Stomach (tissue), 19 donors: ENCODE data around the gene MAB21L2. TPM values are rescaled to one million over a fixed set of nuclear protein-coding genes. Genes with fewer than 3 reads are reported as not detected.
"Not testable (repeated sequence)": the region's sequence is repeated elsewhere in the genome, so short reads cannot be mapped to it uniquely, and the experiment has no call there.

Experiments used
- DNase-seq, 2 donors: peaks; one replicate each; pipeline versions ENCODE4 v3.0.0 to v3.0.0-alpha.2; 2013 to 2019
- H3K27ac ChIP-seq, 5 donors: fragments of 200-600 bp in 4 of 5; sonication (generic) in 4 of 5; one replicate each; pipeline ENCODE4 v1.5.1; 2013 to 2019; ENCODE audit warnings: mild to moderate bottlenecking in 1 of 5, moderate library complexity in 1 of 5
- H3K27me3 ChIP-seq, 3 donors: fragments of 200-600 bp; sonication (generic); one replicate each; pipeline ENCODE4 v1.5.1; 2017 to 2019; ENCODE audit warnings: mixed run types in 1 of 3
- H3K36me3 ChIP-seq, 4 donors: fragments of 200-600 bp; sonication (generic); 1 replicate in 3 of 4; 2 replicates in 1 of 4; pipeline ENCODE4 v1.5.1; 2016 to 2019
- H3K4me1 ChIP-seq, 4 donors: fragments of 200-600 bp; sonication (generic); one replicate each; pipeline ENCODE4 v1.5.1; 2016 to 2019
- H3K4me3 ChIP-seq, 4 donors: fragments of 200-600 bp; sonication (generic) in 3 of 4; one replicate each; pipeline ENCODE4 v1.5.1; 2016 to 2019; ENCODE audit warnings: mild to moderate bottlenecking in 1 of 4
- H3K9me3 ChIP-seq, 4 donors: fragments of 200-600 bp; sonication (generic); one replicate each; pipeline ENCODE4 v1.5.1; 2016 to 2019
- CTCF ChIP-seq, 7 experiments: fragments of 450-650 bp in 4 of 7; fragments of 200-600 bp in 3 of 7; sonication (generic) in 3 of 7; IDR thresholded peaks; one replicate each; pipeline ENCODE4 v1.5.1; 2016 to 2019; ENCODE audit warnings: antibody characterized with exemption in 7 of 7, control low read depth in 2 of 7, mild to moderate bottlenecking in 1 of 7
- EP300 ChIP-seq: sonication (generic); formaldehyde crosslinking; IDR thresholded peaks from one replicate; pipeline ENCODE4 v1.6.1; 2017; ENCODE audit warnings: antibody characterized with exemption
- POLR2A ChIP-seq, 4 donors: fragments of 450-650 bp; IDR thresholded peaks; one replicate each; pipeline ENCODE4 v1.6.1; 2016; ENCODE audit warnings: antibody characterized with exemption in 4 of 4, control low read depth in 2 of 4, mild to moderate bottlenecking in 1 of 4, moderate library complexity in 1 of 4
- POLR2AphosphoS5 ChIP-seq, 3 donors: sonication (generic); formaldehyde crosslinking; IDR thresholded peaks; one replicate each; pipeline ENCODE4 v1.6.1; 2016; ENCODE audit warnings: antibody characterized with exemption in 3 of 3
- WGBS, 5 donors: extraction: QIAGEN DNeasy Blood & Tissue Kit in 3 of 5; methylation state at CpG; one replicate each; pipeline versions ENCODE4 v1.1.5 to v1.1.7; 2013 to 2018; 5-methylcytosine and 5-hydroxymethylcytosine counted together
- intact Hi-C: fragments of 100-400 bp; cut with DNase I; formaldehyde crosslinking; loops from one replicate; pipeline ENCODE4 v1.15.1; 2023; ENCODE audit warnings: low total_unique reads
- long read RNA-seq, 10 donors: transcript quantifications; one replicate each; lab custom pipeline, GENCODE V29; 2026
- polyA plus RNA-seq, 3 donors: library from polyadenylated mRNA; stranded (reverse); fragments of 200-250 nt; gene quantifications; one replicate each; pipeline ENCODE4 v1.2.3, GENCODE V29; 2013
- total RNA-seq, 5 donors: library from RNA; depleted of rRNA; stranded (reverse); fragments of >200 nt; gene quantifications; one replicate each; pipeline versions ENCODE4 v1.1.0 to v1.2.3, GENCODE V29; 2014 to 2016
- donor health status: healthy with polysubstance abuse.
- donor health status: Bipolar disorder and iron deficiency.
- donor health status: healthy.

MAB21L2 gene
- 10 to 100 TPM in 1 of 5 donors, 1 to 10 TPM in 2, not detected in 2; 1.1 to 95.9 (median 1.2) TPM for total RNA-seq
- under 1 TPM in 1 of 3 donors, not detected in 2; 0.08 TPM for polyA plus RNA-seq
- long read RNA-seq, donor 1, partial matches to known transcripts: 0 of 1 reads
- long read RNA-seq, donor 1, other reads (novel, unspliced or antisense): 0 of 1 reads
- long read RNA-seq, donor 2, transcript MAB21L2-201 (1 exons, 2,772 nt): major isoform, 13 of 13 reads
- long read RNA-seq, donor 2, partial matches to known transcripts: 0 of 13 reads
- long read RNA-seq, donor 2, other reads (novel, unspliced or antisense): 0 of 13 reads
- long read RNA-seq, donor 3: 0 reads
- long read RNA-seq, donor 4: 0 reads
- long read RNA-seq, donor 5, partial matches to known transcripts: 0 of 3 reads
- long read RNA-seq, donor 5, other reads (novel, unspliced or antisense): 0 of 3 reads
- long read RNA-seq, donor 6, partial matches to known transcripts: 0 of 2 reads
- long read RNA-seq, donor 6, other reads (novel, unspliced or antisense): 0 of 2 reads
- long read RNA-seq, donor 7, partial matches to known transcripts: 0 of 2 reads
- long read RNA-seq, donor 7, other reads (novel, unspliced or antisense): 0 of 2 reads
- long read RNA-seq, donor 8, partial matches to known transcripts: 0 of 4 reads
- long read RNA-seq, donor 8, other reads (novel, unspliced or antisense): 0 of 4 reads
- long read RNA-seq, donor 9, partial matches to known transcripts: 0 of 3 reads
- long read RNA-seq, donor 9, other reads (novel, unspliced or antisense): 0 of 3 reads
- long read RNA-seq, donor 10, partial matches to known transcripts: 0 of 3 reads
- long read RNA-seq, donor 10, other reads (novel, unspliced or antisense): 0 of 3 reads

DNA sequence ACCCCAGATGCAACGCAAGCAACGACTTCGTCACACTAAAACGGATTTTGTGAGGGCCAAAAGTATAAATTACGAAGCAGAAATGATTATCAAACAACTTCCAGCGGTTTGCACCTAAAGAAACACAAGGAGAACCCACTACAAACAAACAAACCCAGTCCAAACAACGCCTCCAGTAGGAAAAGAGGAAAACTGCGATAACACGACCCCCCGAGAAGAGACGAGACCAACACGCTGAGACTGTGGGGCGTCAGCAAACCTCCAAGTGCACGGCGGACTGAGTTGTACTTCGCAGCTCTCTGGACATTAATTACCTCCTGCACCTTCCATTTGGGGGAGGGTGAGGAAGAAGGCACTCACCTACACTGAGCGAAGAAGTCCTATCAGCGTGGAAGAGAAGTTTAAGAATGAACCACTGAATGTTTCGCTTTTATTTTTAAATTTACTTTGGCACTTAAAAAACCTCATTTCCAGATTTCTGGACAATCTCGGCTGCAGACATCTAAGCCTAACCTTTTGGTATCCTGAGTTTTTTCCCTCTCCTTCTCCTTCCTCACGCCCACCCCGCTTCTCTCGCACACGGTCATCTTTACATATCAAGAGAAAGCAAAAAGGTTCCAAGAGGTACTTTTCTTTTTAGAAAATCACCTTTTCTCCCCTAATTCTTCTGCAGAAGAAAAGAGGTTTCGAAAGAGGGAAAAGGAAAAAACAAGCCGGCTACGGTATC, at the start of gene MAB21L2:
TSS of gene MAB21L2 (plus strand) at position 6 of the 727 bp plus-strand sequence. CDS start 879 bp downstream, outside the sequence.
- Histone ChIP-seq H3K36me3 (peaks cover 7 to 19% (median 16%) of the 10 kb centered on the region in 4 donors), H3K27ac (peak within 1 kb of the TSS in 1 of 5 donors; percentile 42), H3K9me3 (peaks cover 0 to 12% (median 4%) of the 10 kb centered on the region in 4 donors), H3K4me1 (peaks cover 0 to 13% (median 6%) of the 10 kb centered on the region in 4 donors), H3K27me3 (no peaks in the 10 kb centered on the region), H3K4me3 (peak within 1 kb of the TSS; percentile 32 to 38 (median 34))
- whole genome bisulfite sequencing, 5 donors: 83 to 94% (median 89%) methylated on average over 27 of the region's 27 CpGs
- DNase-seq: no peak
- intact Hi-C loops: no loop called here
- TF ChIP-seq POLR2AphosphoS5 (IDR thresholded peaks at IDR 0.05): no peak
- no peak for TF ChIP-seq POLR2A (IDR thresholded peaks at IDR 0.05)
- TF ChIP-seq CTCF (IDR thresholded peaks at IDR 0.05): no peak
- no peak for TF ChIP-seq EP300

DNA sequence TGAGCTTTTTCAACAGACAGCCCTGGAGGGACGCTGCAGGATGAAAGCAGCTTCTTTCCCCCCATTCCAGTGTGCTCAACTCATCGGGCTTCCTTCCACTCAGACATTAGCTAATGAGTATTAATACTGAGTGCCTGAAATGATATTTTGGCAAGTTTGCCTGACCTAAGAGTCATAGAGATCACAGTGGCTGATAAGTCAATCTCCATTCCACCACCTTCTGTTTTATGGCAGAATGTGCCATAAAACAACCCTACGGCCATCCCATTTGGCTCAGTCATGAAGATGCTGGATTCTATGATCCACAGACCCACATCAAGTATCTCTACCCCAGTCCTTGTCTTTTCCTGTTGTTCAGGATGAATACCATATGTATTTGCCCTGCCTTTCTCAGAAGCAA, 48.3 kb upstream of the MAB21L2 start:
- intact Hi-C loops: no loop called here
- 91 to 96% (median 93%) methylated on average over 3 of the region's 3 CpGs for WGBS, 5 donors
- no peak for TF ChIP-seq POLR2AphosphoS5 (IDR thresholded peaks at IDR 0.05)
- no peak for TF ChIP-seq POLR2A (IDR thresholded peaks at IDR 0.05)
- TF ChIP-seq CTCF (IDR thresholded peaks at IDR 0.05): no peak
- TF ChIP-seq EP300: no peak

GRCh38 chr4:150534818-150535217, 47.1 kb upstream of the MAB21L2 start:
- intact Hi-C loops: no loop called here

More for the DNA sequence above, 48.3 kb upstream of the MAB21L2 start:
- no peak overlapping the region for H3K4me3 ChIP-seq
- no peak for DNase-seq
- no peaks in the 10 kb centered on the region for H3K4me1 ChIP-seq
- H3K36me3 ChIP-seq: no peaks in the 10 kb centered on the region
- no peaks in the 10 kb centered on the region for H3K9me3 ChIP-seq
- H3K27me3 ChIP-seq: no peaks in the 10 kb centered on the region
- H3K27ac ChIP-seq: no peak overlapping the region

GRCh38 chr4:150537911-150538310, 44.0 kb upstream of the MAB21L2 start:
- H3K27ac ChIP-seq, H3K4me3 ChIP-seq, H3K36me3 ChIP-seq, H3K4me1 ChIP-seq, H3K9me3 ChIP-seq, H3K27me3 ChIP-seq, DNase-seq, intact Hi-C loops: not testable (repeated sequence)
- WGBS, 5 donors: 92 to 98% (median 93%) methylated on average over 3 of the region's 3 CpGs

More at GRCh38 chr4:150534818-150535217, 47.1 kb upstream of the MAB21L2 start:
- Histone ChIP-seq H3K9me3 (no peaks in the 10 kb centered on the region), H3K4me1 (no peaks in the 10 kb centered on the region), H3K4me3 (no peak overlapping the region), H3K27me3 (no peaks in the 10 kb centered on the region), H3K36me3 (no peaks in the 10 kb centered on the region), H3K27ac (no peak overlapping the region)
- no peak for DNase-seq
- TF ChIP-seq CTCF (IDR thresholded peaks at IDR 0.05): no peak
- no peak for TF ChIP-seq EP300
- TF ChIP-seq POLR2AphosphoS5 (IDR thresholded peaks at IDR 0.05): no peak
- no peak for TF ChIP-seq POLR2A (IDR thresholded peaks at IDR 0.05)
